Central memory CD8-positive, alpha-beta T cell (primary cell): ENCODE data around the gene CDK4.
A peak's percentile ranks its signal among the peaks of the same experiment; 100 is the strongest.
"Not testable (repeated sequence)": the region's sequence is repeated elsewhere in the genome, so short reads cannot be mapped to it uniquely, and the experiment has no call there.

Source experiments
- ATAC-seq: fragments of 150-1000 bp; cut with Tn5 transposase; replicated peaks from 2 replicates; pipeline ENCODE4 v1.10.0; 2022; ENCODE audit warnings: mild to moderate bottlenecking, moderate FRiP score, moderate number of reproducible peaks; ENCODE audit not compliant: poor library complexity, severe bottlenecking; ENCODE audit errors: extremely low read depth
- DNase-seq, 2 donors: peaks; one replicate each; pipeline ENCODE4 v3.0.0; 2021; ENCODE audit warnings: low spot score in 2 of 2
- H3K27ac Mint-ChIP-seq: one replicate; pipeline ENCODE4 v1.8.0; 2022; ENCODE audit warnings: low read depth, mild to moderate bottlenecking, moderate library complexity, mixed read lengths
- H3K27me3 Mint-ChIP-seq: one replicate; pipeline ENCODE4 v1.8.0; 2022; ENCODE audit warnings: mixed read lengths
- H3K36me3 Mint-ChIP-seq: one replicate; pipeline ENCODE4 v1.8.0; 2022; ENCODE audit warnings: mild to moderate bottlenecking, moderate library complexity, mixed read lengths; ENCODE audit not compliant: insufficient read depth
- H3K4me1 Mint-ChIP-seq: one replicate; pipeline ENCODE4 v1.8.0; 2022; ENCODE audit warnings: mixed read lengths
- H3K4me3 Mint-ChIP-seq: one replicate; pipeline ENCODE4 v1.8.0; 2022; ENCODE audit warnings: mild to moderate bottlenecking, moderate library complexity, mixed read lengths
- H3K9me3 Mint-ChIP-seq: one replicate; pipeline ENCODE4 v1.8.0; 2022; ENCODE audit warnings: mixed read lengths

CDK4 gene

GRCh38 chr12:57722716-57723629 lies 29.1 kb downstream of the CDK4 start:
- no peak overlapping the region for H3K4me3 Mint-ChIP-seq
- H3K27ac Mint-ChIP-seq, result no peak overlapping the region
- H3K9me3 Mint-ChIP-seq, result no peaks in the 10 kb centered on the region
- H3K27me3 Mint-ChIP-seq, result no peaks in the 10 kb centered on the region
- DNase-seq (no peak), ATAC-seq (no peak)
- peaks cover 34% of the 10 kb centered on the region for H3K4me1 Mint-ChIP-seq
- H3K36me3 Mint-ChIP-seq, result peaks cover 39% of the 10 kb centered on the region

GRCh38 chr12:57721846-57722608 lies 30.1 kb downstream of the CDK4 start:
- H3K27me3 Mint-ChIP-seq, H3K4me3 Mint-ChIP-seq, H3K27ac Mint-ChIP-seq, DNase-seq, ATAC-seq, H3K9me3 Mint-ChIP-seq: not testable (repeated sequence)
- Mint-ChIP-seq H3K36me3 (peaks cover 39% of the 10 kb centered on the region), H3K4me1 (peaks cover 31% of the 10 kb centered on the region)

- Mint-ChIP-seq H3K4me3 (no peak overlapping the region), H3K27ac (no peak overlapping the region), H3K27me3 (no peaks in the 10 kb centered on the region), H3K9me3 (no peaks in the 10 kb centered on the region), H3K36me3 (peaks cover 41% of the 10 kb centered on the region), H3K4me1 (peaks cover 31% of the 10 kb centered on the region)
- ATAC-seq (no peak), DNase-seq (no peak)
These were observed 31.2 kb downstream of the CDK4 start for GRCh38 chr12:57720606-57721595.

- Mint-ChIP-seq H3K27me3 (no peaks in the 10 kb centered on the region), H3K4me1 (peaks cover 28% of the 10 kb centered on the region), H3K4me3 (no peak overlapping the region), H3K27ac (peak overlapping the region; percentile 23), H3K36me3 (peaks cover 38% of the 10 kb centered on the region), H3K9me3 (no peaks in the 10 kb centered on the region)
- no peak for DNase-seq
- no peak for ATAC-seq
These were observed 32.1 kb downstream of the CDK4 start for GRCh38 chr12:57719777-57720605.

- Mint-ChIP-seq H3K27me3 (no peaks in the 10 kb centered on the region), H3K27ac (peak overlapping the region; percentile 23), H3K36me3 (peaks cover 38% of the 10 kb centered on the region), H3K4me3 (no peak overlapping the region), H3K9me3 (no peaks in the 10 kb centered on the region), H3K4me1 (peaks cover 19% of the 10 kb centered on the region)
- no peak for DNase-seq
- ATAC-seq, result no peak
These were observed 33.2 kb downstream of the CDK4 start for GRCh38 chr12:57718641-57719528.

- H3K27ac Mint-ChIP-seq, result peak overlapping the region; percentile 58
These were observed 34.1 kb downstream of the CDK4 start for GRCh38 chr12:57717846-57718640.

GRCh38 chr12:57717131-57717530 lies 35.0 kb downstream of the CDK4 start:
- no peak overlapping the region for H3K4me3 Mint-ChIP-seq
- H3K27me3 Mint-ChIP-seq, result no peaks in the 10 kb centered on the region
- H3K9me3 Mint-ChIP-seq, result no peaks in the 10 kb centered on the region
- H3K36me3 Mint-ChIP-seq, result peaks cover 40% of the 10 kb centered on the region
- no peak overlapping the region for H3K27ac Mint-ChIP-seq
- DNase-seq, result no peak
- no peak for ATAC-seq
- peaks cover 8% of the 10 kb centered on the region for H3K4me1 Mint-ChIP-seq

More at GRCh38 chr12:57717846-57718640, 34.1 kb downstream of the CDK4 start:
- Mint-ChIP-seq H3K4me3 (no peak overlapping the region), H3K9me3 (no peaks in the 10 kb centered on the region), H3K27me3 (no peaks in the 10 kb centered on the region), H3K36me3 (peaks cover 40% of the 10 kb centered on the region), H3K4me1 (peaks cover 11% of the 10 kb centered on the region)
- ATAC-seq (no peak), DNase-seq (no peak)

GRCh38 chr12:57716305-57716704 lies 35.8 kb downstream of the CDK4 start:
- no peak for DNase-seq
- no peak for ATAC-seq
- H3K4me3 Mint-ChIP-seq, result no peak overlapping the region
- H3K4me1 Mint-ChIP-seq, result no peaks in the 10 kb centered on the region
- no peak overlapping the region for H3K27ac Mint-ChIP-seq
- no peaks in the 10 kb centered on the region for H3K27me3 Mint-ChIP-seq
- no peaks in the 10 kb centered on the region for H3K9me3 Mint-ChIP-seq
- peaks cover 38% of the 10 kb centered on the region for H3K36me3 Mint-ChIP-seq

GRCh38 chr12:57715786-57716185 lies 36.3 kb downstream of the CDK4 start:
- H3K4me3 Mint-ChIP-seq, result no peak overlapping the region
- ATAC-seq, result no peak
- no peak overlapping the region for H3K27ac Mint-ChIP-seq

GRCh38 chr12:57715036-57715748 lies 36.9 kb downstream of the CDK4 start:
- peaks cover 36% of the 10 kb centered on the region for H3K36me3 Mint-ChIP-seq
- not testable (repeated sequence) for H3K4me3 Mint-ChIP-seq, H3K9me3 Mint-ChIP-seq, H3K27ac Mint-ChIP-seq, H3K4me1 Mint-ChIP-seq, ATAC-seq, DNase-seq, H3K27me3 Mint-ChIP-seq

More at GRCh38 chr12:57715786-57716185, 36.3 kb downstream of the CDK4 start:
- no peaks in the 10 kb centered on the region for H3K27me3 Mint-ChIP-seq
- no peaks in the 10 kb centered on the region for H3K4me1 Mint-ChIP-seq
- DNase-seq, result no peak
- no peaks in the 10 kb centered on the region for H3K9me3 Mint-ChIP-seq
- H3K36me3 Mint-ChIP-seq, result peaks cover 38% of the 10 kb centered on the region
